A549 (cell line): ENCODE data around the gene MLANA. TPM values are rescaled to one million over a fixed set of nuclear protein-coding genes. Genes with fewer than 3 reads are reported as not detected.

ENCODE experiments used
- ATAC-seq, 2 experiments: fragments of 200-7000 bp in 1 of 2; fragments of >200 bp in 1 of 2; cut with Nextera tagmentation in 1 of 2; cut with Tn5 transposase in 1 of 2; 3 replicates each; pipeline versions ENCODE4 v1.8.0 to v1.9.1; 2018 to 2020; ENCODE audit warnings: mild to moderate bottlenecking in 1 of 2, moderate library complexity in 1 of 2
- CTCF ChIA-PET: fragments of 300-600 bp; sonication (Branson Sonifier 250); formaldehyde crosslinking; extraction: SDS; loops from one replicate; lab custom pipeline; 2021; ENCODE audit warnings: antibody characterized with exemption, inconsistent platforms; lab: Yijun Ruan, JAX
- POLR2A ChIA-PET: fragments of 350-600 bp; formaldehyde crosslinking; extraction: SDS; loops from one replicate; lab custom pipeline; 2021; ENCODE audit warnings: antibody characterized with exemption, inconsistent platforms; lab: Yijun Ruan, JAX
- DNase-seq, 2 experiments: peaks; one replicate each; pipeline versions ENCODE4 v3.0.0 to v3.0.0-alpha.2; 2011 to 2016; ENCODE audit warnings: low read depth in 1 of 2, low spot score in 1 of 2
- FAIRE-seq: peaks from 2 replicates; lab custom pipeline; 2011; peaks lifted over from hg19 to GRCh38; lab: Jason Lieb, UNC
- H3K27ac ChIP-seq, 2 experiments: fragments of >200 bp; sonication (Bioruptor Twin); formaldehyde crosslinking; 3 replicates each; pipeline ENCODE4 v1.5.1; 2016 to 2017
- H3K4me1 ChIP-seq: fragments of >200 bp; sonication (Bioruptor Twin); formaldehyde crosslinking; 3 replicates; pipeline ENCODE4 v1.6.1; 2016
- H3K4me2 ChIP-seq: fragments of >200 bp; sonication (Bioruptor Twin); formaldehyde crosslinking; 3 replicates; pipeline ENCODE4 v1.6.1; 2016
- H3K4me3 ChIP-seq: fragments of >200 bp; sonication (Bioruptor Twin); formaldehyde crosslinking; 3 replicates; pipeline ENCODE4 v1.5.1; 2016
- H3K9me3 ChIP-seq: fragments of >200 bp; sonication (Bioruptor Twin); formaldehyde crosslinking; 3 replicates; pipeline ENCODE4 v1.6.1; 2016
- BCL3 ChIP-seq: fragments of >200 bp; sonication (Bioruptor Twin); formaldehyde crosslinking; IDR thresholded peaks from 3 replicates; pipeline ENCODE4 v1.6.1; 2016
- CBX2 ChIP-seq: fragments of 200-600 bp; sonication (generic); IDR thresholded peaks from 2 replicates; pipeline ENCODE4 v1.6.1; 2016; ENCODE audit warnings: low read depth, mild to moderate bottlenecking, borderline replicate concordance
- CBX8 ChIP-seq: fragments of 200-600 bp; sonication (generic); IDR thresholded peaks from 2 replicates; pipeline ENCODE4 v1.6.1; 2016
- CHD2 ChIP-seq: fragments of 150-350 bp; IDR thresholded peaks from 2 replicates; pipeline ENCODE4 v1.6.1; 2014; ENCODE audit warnings: low read length; ENCODE audit not compliant: partially characterized antibody
- E2F6 ChIP-seq: IDR thresholded peaks from 2 replicates; pipeline ENCODE4 v1.6.1; 2012; ENCODE audit warnings: low read depth, borderline replicate concordance
- EHMT2 ChIP-seq: fragments of 200-600 bp; sonication (generic); IDR thresholded peaks from 2 replicates; pipeline ENCODE4 v1.6.1; 2016; ENCODE audit warnings: antibody characterized with exemption, low read depth, mild to moderate bottlenecking, moderate library complexity
- ELK1 ChIP-seq: fragments of 150-350 bp; IDR thresholded peaks from 2 replicates; pipeline ENCODE4 v1.6.1; 2014; ENCODE audit warnings: low read depth, mild to moderate bottlenecking, low read length
- FOSB ChIP-seq: fragments of 250-450 bp; sonication (Bioruptor Pico); IDR thresholded peaks from 2 replicates; pipeline ENCODE4 v1.5.0; 2020; ENCODE audit warnings: mild to moderate bottlenecking, moderate library complexity
- FOSL2 ChIP-seq, 2 experiments: fragments of 450-650 bp in 1 of 2; fragments of >200 bp in 1 of 2; sonication (Bioruptor Twin) in 1 of 2; formaldehyde crosslinking; IDR thresholded peaks; 2 replicates each; pipeline versions ENCODE4 v1.5.0 to v1.6.1; 2016 to 2020; ENCODE audit warnings: mild to moderate bottlenecking in 1 of 2, moderate library complexity in 1 of 2
- HDAC2 ChIP-seq: fragments of 200-600 bp; sonication (generic); IDR thresholded peaks from 2 replicates; pipeline ENCODE4 v1.6.1; 2016
- HES2 ChIP-seq: fragments of >200 bp; sonication (Bioruptor Twin); formaldehyde crosslinking; IDR thresholded peaks from 2 replicates; pipeline ENCODE4 v1.6.1; 2016
- MAX ChIP-seq: IDR thresholded peaks from 2 replicates; pipeline ENCODE4 v1.6.1; 2012
- MYC ChIP-seq: IDR thresholded peaks from 2 replicates; pipeline ENCODE4 v1.6.1; 2012; ENCODE audit warnings: mild to moderate bottlenecking, inconsistent platforms, low read length, improper control_type of control experiment, borderline replicate concordance
- NFE2L2 ChIP-seq: fragments of 150-350 bp; conservative IDR thresholded peaks from 2 replicates; pipeline ENCODE4 v1.6.1; 2014; ENCODE audit warnings: low read length
- PHF8 ChIP-seq: fragments of 200-600 bp; sonication (generic); IDR thresholded peaks from 2 replicates; pipeline ENCODE4 v1.6.1; 2016; ENCODE audit warnings: low read depth, mild to moderate bottlenecking, antibody characterized with exemption, moderate library complexity, borderline replicate concordance
- RAD21 ChIP-seq, 2 experiments: fragments of >200 bp in 1 of 2; sonication (Bioruptor Twin) in 1 of 2; formaldehyde crosslinking in 1 of 2; IDR thresholded peaks in 1 of 2; conservative IDR thresholded peaks in 1 of 2; 2 replicates in 1 of 2; 3 replicates in 1 of 2; pipeline ENCODE4 v1.6.1; 2012 to 2018; ENCODE audit warnings: inconsistent platforms in 1 of 2
- RARB ChIP-seq: fragments of 250-450 bp; sonication (Bioruptor Pico); IDR thresholded peaks from 2 replicates; pipeline ENCODE4 v1.8.0; 2021; ENCODE audit warnings: mild to moderate bottlenecking, moderate library complexity
- RCOR1 ChIP-seq: fragments of 150-350 bp; IDR thresholded peaks from 2 replicates; pipeline ENCODE4 v1.6.1; 2014; ENCODE audit warnings: antibody characterized with exemption, low read length, low read depth
- REST ChIP-seq: fragments of 200-600 bp; sonication (generic); IDR thresholded peaks from 2 replicates; pipeline ENCODE4 v1.6.1; 2016; ENCODE audit warnings: antibody characterized with exemption, mild to moderate bottlenecking, moderate library complexity
- RFX5 ChIP-seq: fragments of 450-650 bp; IDR thresholded peaks from 2 replicates; pipeline ENCODE4 v1.7.1; 2014; ENCODE audit warnings: antibody characterized with exemption, mild to moderate bottlenecking, moderate library complexity
- RNF2 ChIP-seq: fragments of 200-600 bp; sonication (generic); IDR thresholded peaks from 2 replicates; pipeline ENCODE4 v1.6.1; 2016; ENCODE audit warnings: low read depth, mild to moderate bottlenecking, antibody characterized with exemption, moderate library complexity, borderline replicate concordance
- SREBF2 ChIP-seq: fragments of 450-650 bp; IDR thresholded peaks from 2 replicates; pipeline ENCODE4 v1.6.1; 2014; ENCODE audit warnings: mild to moderate bottlenecking, moderate library complexity
- TFCP2L1 ChIP-seq: fragments of 250-450 bp; sonication (Bioruptor Pico); IDR thresholded peaks from 2 replicates; pipeline ENCODE4 v1.5.0; 2021; ENCODE audit warnings: mild to moderate bottlenecking
- TP53 ChIP-seq: fragments of 250-450 bp; sonication (Bioruptor Pico); IDR thresholded peaks from 2 replicates; pipeline ENCODE4 v1.5.0; 2021; ENCODE audit warnings: mild to moderate bottlenecking, moderate library complexity
- ZC3H11A ChIP-seq: fragments of 450-650 bp; IDR thresholded peaks from 2 replicates; pipeline ENCODE4 v1.6.1; 2014; ENCODE audit warnings: antibody characterized with exemption, mild to moderate bottlenecking
- ZNF302 ChIP-seq: fragments of 250-450 bp; sonication (Bioruptor Pico); IDR thresholded peaks from 2 replicates; pipeline ENCODE4 v1.9.0; 2021; ENCODE audit warnings: inconsistent platforms, mild to moderate bottlenecking, moderate library complexity
- ZSCAN20 ChIP-seq: fragments of 250-450 bp; sonication (Bioruptor Pico); IDR thresholded peaks from 2 replicates; pipeline ENCODE4 v1.8.0; 2022; ENCODE audit warnings: mild to moderate bottlenecking, moderate library complexity
- WGBS: methylation state at CpG from one replicate; pipeline ENCODE4 v1.1.6; 2017; ENCODE audit errors: missing lambda C conversion rate; 5-methylcytosine and 5-hydroxymethylcytosine counted together
- polyA plus RNA-seq, 4 experiments: library from polyadenylated mRNA; depleted of rRNA in 3 of 4; stranded (reverse); fragments of >200 nt; fragmentation: RNase III in 1 of 4; extraction: RNeasy Plus Mini Kit Qiagen cat#74134 plus additional on column Dnase treatment in 1 of 4; gene quantifications; 2 replicates in 3 of 4; 3 replicates in 1 of 4; pipeline ENCODE4 v1.2.3, GENCODE V29; 2011 to 2017

MLANA gene
- polyA plus RNA-seq, 2 of the 4 experiments (the other 2 are of a cell fraction): not detected

GRCh38 chr9:5917888-5918287 lies 27.2 kb downstream of the MLANA start:
- Histone ChIP-seq H3K4me2 (no peak overlapping the region), H3K9me3 (no peaks in the 10 kb centered on the region), H3K4me3 (no peak overlapping the region), H3K4me1 (no peaks in the 10 kb centered on the region), H3K27ac (no peak overlapping the region)
- no peak for TF ChIP-seq RFX5
- no peak for TF ChIP-seq RCOR1
- no peak for TF ChIP-seq ELK1
- no peak for TF ChIP-seq ZNF302 (CRISPR knock-in tag)
- TF ChIP-seq NFE2L2: no peak
- TF ChIP-seq FOSB (CRISPR knock-in tag): no peak
- TF ChIP-seq BCL3: no peak
- TF ChIP-seq E2F6: no peak
- no peak for TF ChIP-seq CHD2
- no peak for TF ChIP-seq REST
- TF ChIP-seq RAD21 (conservative IDR thresholded peaks at IDR 0.05 in 1 of 2, IDR thresholded peaks at IDR 0.05 in 1 of 2): no peak
- TF ChIP-seq MAX: no peak
- no peak for TF ChIP-seq CBX8
- no peak for TF ChIP-seq EHMT2
- no peak for TF ChIP-seq RNF2
- ChIA-PET CTCF (interaction anchor here (1.1 to 1.7 kb wide), 3 partner anchors 10 to 388 kb away, joined by 3 to 10 read pairs (median 4); no protein-coding TSS in a partner anchor), POLR2A (no interaction called here)
- WGBS: 58% methylated on average over 3 of the region's 3 CpGs
- no peak for FAIRE-seq
- no peak for DNase-seq
- no peak for ATAC-seq

- ATAC-seq: no peak
- no peaks in the 10 kb centered on the region for H3K4me1 ChIP-seq
- TF ChIP-seq ZSCAN20 (no peak), MAX (no peak), RARB (CRISPR knock-in tag) (no peak), MYC (no peak), CBX2 (no peak), BCL3 (no peak), PHF8 (no peak), TP53 (no peak), FOSL2 (IDR thresholded peaks at IDR 0.05) (no peak), FOSL2 (CRISPR knock-in tag; IDR thresholded peaks at IDR 0.05) (no peak), HES2 (no peak), ZC3H11A (no peak), SREBF2 (no peak), HDAC2 (no peak), TFCP2L1 (CRISPR knock-in tag) (no peak)
- TF ChIP-seq, all 56 proteins: peak for 0
- Histone ChIP-seq H3K9me3 (no peaks in the 10 kb centered on the region), H3K4me2 (no peak overlapping the region), H3K27ac (no peak overlapping the region), H3K4me3 (no peak overlapping the region)
- 79% methylated on average over 3 of the region's 3 CpGs for WGBS
- no peak for DNase-seq
- ChIA-PET POLR2A (no interaction called here), CTCF (interaction anchor here (0.6 to 1.7 kb wide), 5 partner anchors 11 to 1291 kb away, joined by 3 to 10 read pairs (median 4); no protein-coding TSS in a partner anchor)
- no peak for FAIRE-seq
Measured at GRCh38 chr9:5918460-5918859, 27.8 kb downstream of the MLANA start.
